ENCODE measurements around the gene SESN3. TPM values are rescaled to one million over a fixed set of nuclear protein-coding genes. Genes with fewer than 3 reads are reported as not detected.

Gene SESN3
- total RNA-seq, 1 donor from 2014 or later = 84.8 TPM

- Mint-ChIP-seq H3K4me1 (ENCODE audit: unreplicated experiment) (no peaks in the 10 kb centered on the region), H3K9me3 (ENCODE audit: unreplicated experiment) (peaks cover 1% of the 10 kb centered on the region), H3K36me3 (ENCODE audit: unreplicated experiment) (no peaks in the 10 kb centered on the region), H3K27me3 (ENCODE audit: unreplicated experiment) (peaks cover 13% of the 10 kb centered on the region), H3K4me3 (ENCODE audit: unreplicated experiment) (no peak overlapping the region), H3K27ac (ENCODE audit: unreplicated experiment) (no peak overlapping the region)
- no peak for DNase-seq (ENCODE audit: extremely low spot score, unreplicated experiment)
- TF ChIP-seq CTCF (IDR thresholded peaks at IDR 0.05) = no peak
Measured at GRCh38 chr11:95262994-95263765, 32.2 kb upstream of the SESN3 start.

GRCh38 chr11:95257456-95257971, 26.5 kb upstream of the SESN3 start:
- H3K27me3 Mint-ChIP-seq (ENCODE audit: unreplicated experiment) = peaks cover 15% of the 10 kb centered on the region
- no peaks in the 10 kb centered on the region for H3K9me3 Mint-ChIP-seq (ENCODE audit: unreplicated experiment)
- H3K4me3 Mint-ChIP-seq (ENCODE audit: unreplicated experiment) = no peak overlapping the region
- TF ChIP-seq CTCF (IDR thresholded peaks at IDR 0.05) = no peak
- H3K27ac Mint-ChIP-seq (ENCODE audit: unreplicated experiment) = no peak overlapping the region
- H3K4me1 Mint-ChIP-seq (ENCODE audit: unreplicated experiment) = peaks cover 15% of the 10 kb centered on the region
- H3K36me3 Mint-ChIP-seq (ENCODE audit: unreplicated experiment) = no peaks in the 10 kb centered on the region
- no peak for DNase-seq (ENCODE audit: extremely low spot score, unreplicated experiment)

- Mint-ChIP-seq H3K9me3 (ENCODE audit: unreplicated experiment) (no peaks in the 10 kb centered on the region), H3K36me3 (ENCODE audit: unreplicated experiment) (no peaks in the 10 kb centered on the region), H3K4me1 (ENCODE audit: unreplicated experiment) (peaks cover 15% of the 10 kb centered on the region), H3K4me3 (ENCODE audit: unreplicated experiment) (no peak overlapping the region), H3K27ac (ENCODE audit: unreplicated experiment) (no peak overlapping the region), H3K27me3 (ENCODE audit: unreplicated experiment) (peaks cover 17% of the 10 kb centered on the region)
- no peak for DNase-seq (ENCODE audit: extremely low spot score, unreplicated experiment)
- TF ChIP-seq CTCF (IDR thresholded peaks at IDR 0.05) = no peak
Measured at GRCh38 chr11:95256321-95256779, 25.3 kb upstream of the SESN3 start.

- Mint-ChIP-seq H3K27me3 (ENCODE audit: unreplicated experiment) (peaks cover 19% of the 10 kb centered on the region), H3K4me3 (ENCODE audit: unreplicated experiment) (no peak overlapping the region), H3K9me3 (ENCODE audit: unreplicated experiment) (no peaks in the 10 kb centered on the region), H3K27ac (ENCODE audit: unreplicated experiment) (no peak overlapping the region), H3K4me1 (ENCODE audit: unreplicated experiment) (peaks cover 15% of the 10 kb centered on the region), H3K36me3 (ENCODE audit: unreplicated experiment) (no peaks in the 10 kb centered on the region)
- no peak for DNase-seq (ENCODE audit: extremely low spot score, unreplicated experiment)
- no peak for TF ChIP-seq CTCF (IDR thresholded peaks at IDR 0.05)
Measured at GRCh38 chr11:95255251-95256145, 24.5 kb upstream of the SESN3 start.

- no peaks in the 10 kb centered on the region for H3K9me3 Mint-ChIP-seq (ENCODE audit: unreplicated experiment)
- H3K27ac Mint-ChIP-seq (ENCODE audit: unreplicated experiment) = no peak overlapping the region
- peaks cover 15% of the 10 kb centered on the region for H3K4me1 Mint-ChIP-seq (ENCODE audit: unreplicated experiment)
- H3K4me3 Mint-ChIP-seq (ENCODE audit: unreplicated experiment) = no peak overlapping the region
- TF ChIP-seq CTCF (IDR thresholded peaks at IDR 0.05) = no peak
- DNase-seq (ENCODE audit: extremely low spot score, unreplicated experiment) = no peak
- no peaks in the 10 kb centered on the region for H3K36me3 Mint-ChIP-seq (ENCODE audit: unreplicated experiment)
- peaks cover 19% of the 10 kb centered on the region for H3K27me3 Mint-ChIP-seq (ENCODE audit: unreplicated experiment)
Measured at GRCh38 chr11:95254716-95255115, 23.7 kb upstream of the SESN3 start.

Data from osteocyte (in vitro differentiated cells).